ENCODE measurements around the gene SERPINI1. TPM values are rescaled to one million over a fixed set of nuclear protein-coding genes. Genes with fewer than 3 reads are reported as not detected.

The SERPINI1 gene
- total and polyA plus RNA-seq, 9 of the 15 experiments (the other 6 are each of a cell fraction or from before 2014, with no cell fraction given) = 1.6 to 9.9 (median 3.5) TPM

- TF ChIP-seq ELF2 (CRISPR knock-in tag; IDR thresholded peaks at IDR 0.05) (no peak), LARP7 (IDR thresholded peaks at IDR 0.05) (no peak), ZBTB49 (CRISPR knock-in tag; IDR thresholded peaks at IDR 0.05; ENCODE audit: borderline replicate concordance) (no peak), PYGO2 (tag; IDR thresholded peaks at IDR 0.05) (no peak), HLTF (IDR thresholded peaks at IDR 0.05) (no peak), SMARCA5 (IDR thresholded peaks at IDR 0.05) (no peak), NFE2 (IDR thresholded peaks at IDR 0.05; ENCODE audit: low read depth) (no peak), ZNF12 (CRISPR knock-in tag; IDR thresholded peaks at IDR 0.05) (no peak), FOXA1 (IDR thresholded peaks at IDR 0.05; ENCODE audit: borderline replicate concordance) (no peak), ZZZ3 (IDR thresholded peaks at IDR 0.05) (no peak), SRSF1 (IDR thresholded peaks at IDR 0.05; ENCODE audit: low read depth, low read length) (no peak)
Measured at GRCh38 chr3:167714871-167715270, 20.6 kb upstream of the SERPINI1 start (continued).

GRCh38 chr3:167716920-167717319 is 18.6 kb upstream of the SERPINI1 start:
- in situ Hi-C loops (cut with MboI) = no loop called here
- DNase-seq (ENCODE audit: extremely low read depth in 1 of 4, low spot score in 3 of 4) = no peak
- Histone ChIP-seq H3K27ac (ENCODE audit: extremely low read depth, low read depth, low read length) (no peak overlapping the region), H3K9me1 (ENCODE audit: control insufficient read depth, insufficient read depth, low read length) (no peaks in the 10 kb centered on the region), H4K20me1 (replicated peaks; ENCODE audit: control insufficient read depth, insufficient read depth, low read length) (0 out of 2 replicates have a peak, but pooled peaks cover 3% of the 10 kb centered on the region), H3K4me2 (ENCODE audit: insufficient read depth, low read length) (no peak overlapping the region), H3K4me1 (replicated peaks in 1 of 2; ENCODE audit: control insufficient read depth in 2 of 2, insufficient read depth in 2 of 2, low read length in 2 of 2) (peaks cover 10 to 16% of the 10 kb centered on the region in 2 experiments; a peak in 4 of 5 replicates), H3K9me3 (replicated peaks; ENCODE audit: control insufficient read depth, insufficient read depth, low read depth, low read length) (no peaks in the 10 kb centered on the region), H2AFZ (ENCODE audit: low read depth, low read length) (no peak overlapping the region), H3K27me3 (ENCODE audit: control insufficient read depth in 2 of 2, insufficient read depth in 2 of 2, low read length in 2 of 2) (no peaks in the 10 kb centered on the region), H3K36me3 (ENCODE audit: control insufficient read depth, insufficient read depth, low read length) (peaks cover 79% of the 10 kb centered on the region), H3K79me2 (ENCODE audit: control insufficient read depth, insufficient read depth, low read length) (peaks cover 100% of the 10 kb centered on the region), H3K4me3 (no peak overlapping the region), H3K9ac (ENCODE audit: insufficient read depth in 1 of 2, low read depth in 2 of 2, low read length in 2 of 2) (no peak overlapping the region)
- ChIA-PET CTCF (ENCODE audit: low intra/inter-chr PET ratio) (no interaction called here), POLR2A (no interaction called here)
- 91% methylated on average over 2 of the region's 2 CpGs for WGBS (ENCODE audit: insufficient coverage, low coverage, missing lambda C conversion rate)
- FAIRE-seq = no peak
- intact Hi-C loops (cut with micrococcal nuclease) = no loop called here
- ATAC-seq = no peak
- no TSS peak for BruUV-seq (replicated peaks)
- no peak for TF ChIP-seq PHB2 (IDR thresholded peaks at IDR 0.05; ENCODE audit: low read depth)
- no peak for TF ChIP-seq ARID3B (CRISPR knock-in tag; IDR thresholded peaks at IDR 0.05; ENCODE audit: borderline replicate concordance)
- no peak for TF ChIP-seq XRCC5 (IDR thresholded peaks at IDR 0.05; ENCODE audit: low read depth, low read length)
- TF ChIP-seq ZNF586 (CRISPR knock-in tag; conservative IDR thresholded peaks at IDR 0.05) = no peak
- no peak for TF ChIP-seq FOXA3 (CRISPR knock-in tag; conservative IDR thresholded peaks at IDR 0.05 in 1 of 2, IDR thresholded peaks at IDR 0.05 in 1 of 2)
- TF ChIP-seq HBP1 (CRISPR knock-in tag; IDR thresholded peaks at IDR 0.05) = no peak
- TF ChIP-seq BRF2 (IDR thresholded peaks at IDR 0.05; ENCODE audit: borderline replicate concordance, insufficient read depth, insufficient read length) = no peak

Measured in K562 (cell line).